GM21360 (cell line): ENCODE data around the gene KCND3.
A peak's percentile ranks its signal among the peaks of the same experiment; 100 is the strongest.

ENCODE experiments used
- ATAC-seq: cut with Tn5 transposase; IDR thresholded peaks from one replicate; pipeline ENCODE4 v1.9.1; 2021; ENCODE audit warnings: mild to moderate bottlenecking, moderate library complexity; ENCODE audit not compliant: unreplicated experiment

KCND3 gene

DNA sequence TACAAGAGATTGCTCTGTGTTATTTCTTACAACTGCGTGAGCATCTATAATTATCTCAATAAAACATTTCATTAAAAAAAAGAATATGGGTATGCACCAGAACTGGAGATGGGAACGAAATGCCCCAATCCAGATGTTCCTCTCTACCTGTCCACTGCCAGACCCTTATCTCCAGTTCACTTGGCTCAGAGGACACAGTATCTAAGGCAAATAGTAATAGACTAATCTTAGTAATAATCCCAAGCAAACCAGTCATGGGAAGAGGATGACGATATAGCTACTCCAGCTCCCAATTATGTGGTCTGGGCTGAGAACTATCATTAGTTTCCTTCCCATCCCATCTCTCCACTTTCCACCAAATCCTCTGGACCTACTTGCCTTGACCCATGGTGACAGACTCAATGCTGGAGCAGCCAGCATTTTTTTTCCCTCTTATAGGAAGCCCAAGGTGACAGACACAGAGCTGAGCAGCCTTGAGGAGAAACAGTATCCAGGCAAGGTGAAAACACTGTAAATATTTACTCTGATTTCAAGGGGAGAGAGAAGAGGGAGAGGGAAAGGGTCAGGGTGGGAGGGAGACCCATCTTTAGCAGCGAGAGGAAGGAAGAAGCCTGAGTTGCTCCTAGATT is 205.1 kb downstream of the KCND3 start:
- ATAC-seq, result no peak

DNA sequence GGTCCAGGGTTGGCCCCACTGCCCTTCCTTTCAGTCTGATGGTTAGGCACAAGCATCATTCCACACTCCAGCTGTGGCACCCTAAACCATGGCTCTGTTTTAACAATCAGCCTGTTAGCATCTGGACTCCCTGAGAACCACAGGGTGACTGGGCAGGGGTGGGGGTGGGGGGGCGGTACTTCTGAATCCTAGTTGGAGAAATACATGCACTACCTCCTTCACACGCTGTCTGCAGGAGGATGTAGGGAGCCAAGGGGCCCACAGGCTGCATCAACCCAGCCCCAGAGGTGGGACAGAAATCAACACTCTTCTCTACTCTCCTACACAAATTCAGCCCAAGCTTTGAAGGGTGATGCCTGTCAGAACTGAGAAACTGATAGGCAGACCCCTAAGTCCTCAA is 209.9 kb downstream of the KCND3 start:
- no peak for ATAC-seq

DNA sequence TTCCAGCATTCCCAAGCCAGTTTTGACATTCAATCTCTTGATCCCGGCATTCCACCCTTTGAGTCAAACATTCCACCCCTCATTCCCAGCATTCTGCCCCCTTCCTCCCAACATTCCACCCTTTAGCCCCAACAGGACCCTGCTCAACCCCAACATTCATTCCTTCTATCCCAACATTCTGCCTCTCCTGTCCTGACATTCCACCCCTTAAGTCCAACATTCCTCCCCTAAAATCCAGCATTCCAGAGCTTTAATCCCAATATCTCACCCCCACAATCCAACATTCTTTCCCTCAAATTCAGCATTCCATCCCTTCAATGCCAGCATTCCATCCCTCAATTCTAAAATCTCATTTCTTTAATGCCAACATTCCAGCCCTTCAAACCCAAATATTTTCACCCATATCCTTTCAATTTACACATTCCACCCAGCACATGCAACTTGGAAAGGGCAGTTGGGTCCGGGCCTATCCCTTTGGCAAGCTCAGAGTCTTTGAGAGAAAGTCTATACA is 210.9 kb downstream of the KCND3 start:
- no peak for ATAC-seq

DNA sequence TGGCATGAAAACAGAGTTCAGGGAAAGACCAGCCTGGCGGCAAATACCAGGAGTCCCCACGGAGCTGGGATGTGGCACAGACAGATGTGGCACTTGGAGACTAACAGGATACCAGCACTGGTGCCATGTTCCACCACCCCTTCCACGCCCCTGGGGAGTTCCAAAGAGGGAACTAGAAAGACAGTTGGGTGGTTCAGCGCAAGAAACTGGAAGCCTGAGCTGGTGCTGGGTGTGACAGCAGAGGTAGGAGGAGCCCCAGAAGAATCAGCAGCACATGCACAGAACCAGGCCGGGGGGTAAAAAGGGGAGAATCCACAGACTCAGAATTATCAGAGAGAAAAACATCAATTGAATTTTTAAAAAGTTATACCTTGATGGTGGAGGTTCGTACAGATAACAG is 211.4 kb downstream of the KCND3 start:
- no peak for ATAC-seq

DNA sequence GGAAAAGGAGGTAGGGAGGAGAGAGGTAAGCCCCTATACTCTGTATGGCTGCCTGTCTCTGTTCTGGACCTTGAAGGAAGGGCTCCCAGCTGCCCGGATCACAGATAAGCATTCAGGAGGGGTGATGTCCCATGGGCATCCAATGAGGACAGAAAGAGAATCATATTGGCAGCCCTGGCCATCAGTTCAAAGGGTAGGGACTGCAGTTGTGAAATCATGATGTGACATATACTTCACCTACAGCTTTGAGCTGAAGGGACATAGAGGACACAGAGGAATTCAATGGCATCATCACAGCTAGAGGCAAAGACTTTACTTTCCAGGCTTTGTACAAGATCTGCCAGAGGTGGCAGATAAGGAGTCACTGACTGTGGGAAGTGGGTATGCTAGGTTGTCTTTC is 212.2 kb downstream of the KCND3 start:
- no peak for ATAC-seq

DNA sequence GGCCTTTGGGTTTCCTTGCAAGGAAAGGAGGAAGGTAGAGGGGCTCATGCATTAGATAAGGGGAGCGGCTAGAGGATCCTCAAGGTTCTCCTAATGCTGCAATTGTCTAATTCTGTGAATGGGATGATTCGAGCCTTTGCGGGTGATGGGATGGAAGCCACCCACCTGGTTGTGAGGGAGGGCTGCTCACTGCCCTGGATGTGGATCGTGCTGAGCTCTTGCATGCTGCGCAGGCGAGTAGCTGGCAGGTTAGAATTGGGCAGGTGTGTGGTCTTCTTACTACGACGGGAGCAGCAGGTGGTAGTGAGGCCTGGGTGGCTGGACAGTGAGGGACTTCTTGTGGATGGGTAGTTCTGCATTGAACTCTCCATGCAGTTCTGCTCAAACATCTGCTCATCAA is 212.6 kb downstream of the KCND3 start:
- ATAC-seq, result no peak

DNA sequence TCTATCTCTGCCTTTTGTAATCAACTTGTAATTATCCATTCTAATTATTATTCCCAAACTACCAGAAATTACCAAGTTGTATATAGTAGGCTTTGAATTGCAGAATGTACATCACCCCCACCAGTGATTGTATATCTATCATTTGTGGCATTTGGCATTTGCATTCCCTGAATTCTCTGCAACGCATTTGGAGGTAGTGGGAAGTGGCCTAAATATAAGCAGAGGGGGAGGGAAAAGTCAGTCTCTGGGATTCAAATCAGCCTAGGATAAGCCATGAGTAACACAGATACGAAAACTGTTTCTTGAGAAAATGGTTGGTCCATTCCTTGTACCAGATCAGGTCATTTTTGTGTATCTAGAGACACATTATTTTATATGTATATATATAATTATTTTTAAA is 213.1 kb downstream of the KCND3 start:
- no peak for ATAC-seq

DNA sequence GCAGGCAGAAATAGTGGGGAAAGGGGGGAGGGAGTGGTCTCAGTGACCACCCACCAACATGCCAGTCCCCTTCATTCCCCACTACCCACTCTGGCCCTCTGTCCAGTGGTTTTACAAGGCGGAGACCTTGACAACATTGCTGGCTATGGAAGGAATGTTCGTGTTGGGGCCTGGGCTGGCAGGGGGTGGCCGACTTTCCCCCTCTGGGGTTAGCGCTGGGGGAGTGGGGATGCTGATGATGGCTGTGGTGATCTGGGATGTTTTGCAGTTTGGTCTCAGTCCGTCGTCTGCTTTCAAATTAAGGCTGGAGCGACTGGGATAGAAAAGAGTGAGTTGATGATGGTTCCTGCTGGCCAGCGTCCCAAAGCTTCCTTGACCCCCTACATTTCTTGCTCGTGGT is 213.5 kb downstream of the KCND3 start:
- ATAC-seq, result no peak

DNA sequence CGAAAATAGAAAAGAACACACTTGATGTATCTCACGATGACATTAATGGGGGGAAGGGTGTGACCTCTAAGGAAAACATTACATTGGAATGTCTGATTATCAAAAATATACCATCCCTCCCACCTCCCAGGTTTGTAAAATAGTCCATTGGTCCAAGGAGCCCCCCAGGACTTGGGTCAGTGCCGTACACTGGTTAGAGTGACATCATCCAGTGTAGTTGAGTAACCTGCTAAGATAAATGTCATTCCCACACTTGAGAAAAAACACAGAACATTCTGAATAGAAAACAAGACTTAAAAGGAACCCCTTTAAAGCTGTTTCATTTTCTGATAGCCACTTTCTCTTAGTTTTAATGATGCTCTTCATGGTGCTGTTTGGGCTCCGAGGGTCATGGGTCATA is 218.6 kb downstream of the KCND3 start:
- ATAC-seq, result no peak

DNA sequence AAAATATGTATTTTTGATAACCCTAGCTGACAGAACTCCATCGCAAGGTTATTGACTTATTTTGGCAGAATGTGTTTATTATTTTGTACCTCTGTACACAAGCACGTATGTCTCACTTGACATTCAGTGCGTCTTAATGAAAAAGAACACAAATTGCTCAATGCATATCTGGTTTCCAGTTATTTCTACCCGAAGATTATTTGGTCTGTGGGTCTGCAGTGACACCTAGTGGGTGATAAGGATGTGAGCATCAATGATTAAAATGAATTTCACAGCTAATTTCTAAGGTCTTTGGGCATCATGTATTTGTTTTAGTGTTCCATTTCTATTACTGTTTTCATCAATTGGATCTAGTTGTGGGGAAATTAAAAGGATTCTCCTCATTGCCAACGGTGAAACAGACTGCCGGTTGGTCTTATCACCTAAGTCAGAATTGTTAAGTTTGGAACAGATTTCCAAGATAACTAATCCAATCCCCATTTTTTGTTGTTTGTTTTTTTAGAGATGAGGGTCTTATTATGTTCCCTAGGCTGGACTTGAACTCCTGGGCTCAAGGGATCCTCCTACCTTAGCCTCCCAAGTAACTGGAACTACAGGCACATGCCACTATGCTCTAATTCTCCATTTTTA is 219.8 kb downstream of the KCND3 start:
- ATAC-seq, result no peak

DNA sequence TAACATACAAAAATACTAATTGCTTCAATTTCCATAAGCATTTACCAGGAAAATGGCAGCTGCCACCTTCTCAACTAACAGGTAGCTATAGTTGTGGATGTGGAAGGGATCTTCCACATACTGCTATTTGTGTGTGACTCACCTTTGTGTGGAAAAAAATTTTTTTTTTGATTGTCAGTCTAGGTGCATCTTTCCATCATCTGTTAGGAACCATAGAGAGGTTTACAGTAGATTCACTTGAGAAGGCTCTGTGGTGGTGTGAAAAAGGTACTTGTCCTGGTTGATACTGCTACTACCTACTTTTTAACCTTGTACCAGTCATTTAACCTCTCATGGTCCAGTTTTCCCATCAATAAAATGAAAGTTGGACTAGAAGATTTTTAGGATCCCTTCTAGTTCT is 220.8 kb downstream of the KCND3 start:
- no peak for ATAC-seq

DNA sequence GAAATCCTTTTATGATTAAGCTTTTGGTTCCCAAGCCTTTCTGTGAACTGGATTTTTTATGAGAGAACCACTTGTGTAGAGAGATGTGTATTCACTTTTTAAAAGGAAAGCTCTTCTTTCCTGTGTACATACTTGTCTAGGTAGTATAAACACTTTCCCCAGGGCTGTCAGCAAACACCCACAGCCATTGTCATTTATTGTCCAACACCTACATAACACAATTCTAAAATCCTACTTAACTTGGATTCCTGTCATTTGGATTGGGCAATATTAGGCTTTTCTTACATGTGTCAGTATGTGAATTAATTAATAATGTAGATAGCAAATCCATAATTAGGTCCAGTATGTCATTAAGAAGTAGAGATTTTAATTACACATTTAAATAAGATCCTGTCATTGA is 221.4 kb downstream of the KCND3 start:
- no peak for ATAC-seq

DNA sequence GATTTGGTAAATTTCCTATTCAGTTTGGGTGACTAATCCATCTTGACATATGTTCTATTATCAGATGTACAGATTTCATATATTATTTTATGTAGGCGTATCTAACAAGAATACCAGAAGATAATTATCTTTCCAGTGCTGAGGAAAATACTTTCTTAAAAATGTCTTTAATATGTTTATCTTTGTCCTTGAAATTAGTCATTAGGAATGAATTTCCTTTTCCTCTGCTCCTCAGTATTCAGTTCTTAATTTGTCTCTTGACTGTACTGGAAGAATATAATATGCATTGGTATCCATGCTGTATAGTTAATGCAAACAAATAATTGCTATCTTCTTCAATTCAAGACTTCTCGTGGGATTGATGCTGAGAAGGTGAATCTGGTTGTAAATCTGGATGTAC is 227.1 kb downstream of the KCND3 start:
- no peak for ATAC-seq

DNA sequence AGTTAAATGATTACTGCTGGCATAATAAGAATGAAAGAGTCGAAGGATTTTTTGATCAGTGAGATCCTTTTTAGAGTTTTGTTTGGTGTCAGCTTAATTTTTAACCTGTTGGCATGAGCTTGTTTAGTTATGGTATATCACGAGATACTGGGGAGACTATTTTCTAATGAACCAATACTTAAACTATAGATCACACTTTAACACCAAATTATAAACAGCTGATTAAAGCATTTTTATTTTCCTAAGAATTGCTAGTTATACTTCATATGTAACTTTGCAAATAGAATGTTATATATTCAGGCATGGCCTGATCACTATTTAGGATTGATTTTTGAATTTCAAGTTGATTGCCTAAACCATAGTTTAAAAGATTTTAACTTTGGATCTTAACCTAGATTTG is 227.8 kb downstream of the KCND3 start:
- no peak for ATAC-seq

DNA sequence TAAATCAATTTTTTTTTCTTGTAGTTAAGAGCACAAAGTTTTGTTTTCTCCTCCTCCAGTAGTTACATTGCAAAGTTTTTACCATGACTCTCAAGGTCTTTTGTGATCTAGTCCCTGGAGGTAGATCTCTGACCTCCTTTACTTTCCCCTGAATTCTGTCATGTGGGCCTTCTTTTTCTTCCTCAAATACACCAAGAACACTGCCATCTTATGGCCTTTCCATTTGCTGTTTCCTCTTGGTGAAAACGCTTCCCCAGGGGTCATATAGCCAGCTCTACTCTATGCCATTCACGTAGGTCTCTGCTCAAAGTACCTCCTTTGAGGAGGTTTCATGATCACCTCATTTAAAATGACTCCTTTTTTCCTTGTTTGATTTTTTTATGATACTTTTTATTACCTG is 231.1 kb downstream of the KCND3 start:
- no peak for ATAC-seq

DNA sequence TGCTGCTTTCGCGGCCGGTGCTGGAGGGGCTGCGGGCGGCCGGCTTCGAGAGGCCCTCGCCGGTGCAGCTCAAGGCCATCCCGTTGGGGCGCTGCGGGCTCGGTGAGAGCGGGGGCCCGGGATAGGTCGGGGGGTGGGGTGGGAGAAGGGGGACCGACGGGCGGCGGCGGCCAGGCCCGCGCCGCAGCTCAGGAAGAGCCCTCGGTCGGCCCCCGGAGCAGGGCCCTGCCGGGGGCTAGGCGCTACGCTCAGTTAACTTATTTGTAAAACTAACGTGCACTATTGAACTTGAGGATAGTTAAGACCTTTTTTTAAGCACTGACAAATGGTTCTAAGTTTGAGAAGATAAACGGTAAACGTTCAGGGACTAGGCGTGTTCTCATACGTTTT is 233.3 kb downstream of the KCND3 start:
- no peak for ATAC-seq

DNA sequence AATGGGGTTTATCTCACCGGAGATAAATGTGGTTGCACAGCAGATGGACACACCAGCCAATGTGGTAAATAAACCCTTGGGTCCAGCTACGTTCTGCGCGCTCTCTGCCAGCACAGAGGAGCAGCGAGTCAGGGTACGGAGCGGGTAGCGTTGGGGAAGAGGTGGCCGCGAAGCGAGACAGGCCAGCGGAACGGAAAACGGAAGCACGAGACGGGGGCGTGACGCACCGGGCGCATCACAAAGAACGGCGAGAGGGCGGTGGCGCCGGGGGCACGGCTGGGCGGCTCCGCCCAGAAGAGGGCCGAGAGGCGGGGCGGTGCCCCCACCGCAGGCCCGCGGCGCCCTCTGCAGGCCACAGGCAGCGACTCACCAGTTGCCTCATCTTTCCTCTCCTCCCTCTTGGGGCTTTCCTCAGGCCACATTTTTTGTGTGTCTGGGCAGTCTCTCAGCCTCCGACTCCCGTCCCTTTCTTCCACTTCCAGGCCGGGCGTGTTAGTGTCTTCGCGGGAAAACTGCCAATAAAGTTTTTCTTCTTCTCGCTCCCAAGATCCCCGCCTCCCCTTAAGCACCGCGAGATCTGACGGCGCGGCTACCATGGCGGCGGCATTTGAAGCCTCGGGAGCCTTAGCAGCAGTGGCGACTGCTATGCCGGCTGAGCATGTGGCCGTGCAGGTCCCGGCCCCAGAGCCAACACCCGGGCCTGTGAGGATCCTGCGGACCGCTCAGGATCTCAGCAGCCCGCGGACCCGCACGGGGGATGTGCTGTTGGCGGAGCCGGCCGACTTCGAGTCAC is 233.9 kb downstream of the KCND3 start, which contains the start of gene DDX20:
DDX20 (plus strand) TSS at position 571 of the 793 bp plus-strand sequence; CDS start at position 595, 24 bp downstream.
- ATAC-seq, result peak; percentile 91

DNA sequence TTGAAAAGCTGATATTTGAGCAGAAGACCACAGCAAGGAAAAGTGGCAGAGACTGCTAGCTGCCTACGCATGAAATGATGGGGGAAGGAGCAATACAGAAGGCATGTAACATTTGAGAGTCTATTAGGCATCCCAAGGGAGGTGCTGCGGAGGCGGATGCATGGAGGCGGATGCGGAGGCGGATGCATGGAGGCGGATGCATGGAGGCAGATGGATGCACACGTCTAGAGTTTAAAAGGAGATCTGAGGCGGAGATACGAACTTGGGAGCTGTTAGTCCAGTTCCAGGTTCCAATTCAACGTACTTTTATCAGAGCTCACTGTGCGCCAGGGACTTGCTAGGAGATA is 234.5 kb downstream of the KCND3 start:
- ATAC-seq, result no peak

DNA sequence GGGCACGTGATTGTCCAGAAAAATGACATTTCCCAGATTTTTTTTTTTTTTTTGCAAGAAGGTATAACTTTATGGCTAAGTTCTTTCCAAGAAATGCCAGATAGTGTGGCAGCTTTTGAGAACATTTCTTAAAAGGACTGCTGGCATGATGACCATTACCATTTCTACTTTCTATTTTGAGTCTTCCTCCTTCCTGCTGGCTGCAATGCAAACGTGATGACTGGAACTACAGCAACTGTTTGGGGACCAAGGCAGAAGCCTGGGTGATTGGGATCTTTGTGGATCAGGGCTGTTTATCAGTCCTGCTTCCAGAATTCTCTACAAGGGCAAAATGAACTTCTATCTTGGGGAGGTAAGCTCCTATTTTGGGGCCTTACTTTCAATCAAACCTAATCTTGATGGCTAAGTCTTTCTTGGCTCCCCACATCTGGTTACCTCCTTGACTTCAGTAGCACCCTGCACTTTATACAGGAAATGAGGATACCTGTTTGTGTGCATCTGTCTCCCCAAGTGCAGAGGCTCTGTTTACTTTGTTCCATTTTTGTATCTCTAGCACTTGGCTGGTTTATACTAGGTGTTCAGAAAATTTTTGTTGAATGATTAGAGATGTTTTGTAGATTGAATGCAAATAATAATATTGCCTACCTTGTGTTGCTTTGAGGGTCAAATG is 237.4 kb downstream of the KCND3 start:
- ATAC-seq, result no peak

DNA sequence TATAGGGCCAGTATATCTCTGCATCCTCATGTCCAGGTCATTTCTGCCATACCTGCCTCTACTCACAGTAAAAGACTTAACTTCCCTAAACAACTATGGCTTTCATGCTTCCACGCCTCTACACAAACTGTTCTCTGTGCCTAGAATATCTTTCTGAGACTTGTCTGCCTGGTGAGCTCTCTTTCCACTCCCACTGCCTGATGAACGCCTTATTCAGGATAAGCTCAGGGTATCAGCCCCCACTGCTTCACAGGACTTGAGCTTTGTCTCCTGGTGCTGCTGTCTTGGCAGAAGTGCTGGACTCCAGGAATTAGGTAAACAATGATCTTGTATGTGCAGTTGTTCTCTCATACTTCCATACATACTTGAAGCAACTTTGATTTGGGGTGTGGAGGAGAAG is 238.6 kb downstream of the KCND3 start:
- no peak for ATAC-seq

DNA sequence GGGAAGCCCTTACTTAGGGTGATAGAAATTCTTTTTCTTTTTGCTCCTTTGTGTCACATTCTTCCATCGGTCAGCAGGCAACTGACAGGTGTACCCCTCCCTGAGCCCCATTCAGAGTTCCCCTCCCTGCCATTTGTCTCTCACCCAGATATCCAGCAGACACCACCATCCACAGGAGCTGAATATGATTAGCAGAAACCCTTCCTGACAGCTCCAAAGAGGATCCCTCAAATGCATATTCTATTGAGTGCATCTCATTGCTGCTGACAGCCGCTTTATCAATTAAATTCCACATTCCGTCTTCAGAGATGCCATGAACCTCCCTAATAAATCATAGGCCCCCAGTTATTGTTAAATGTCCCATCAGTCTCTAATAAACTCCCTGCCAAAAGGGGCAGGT is 239.8 kb downstream of the KCND3 start:
- ATAC-seq, result no peak

DNA sequence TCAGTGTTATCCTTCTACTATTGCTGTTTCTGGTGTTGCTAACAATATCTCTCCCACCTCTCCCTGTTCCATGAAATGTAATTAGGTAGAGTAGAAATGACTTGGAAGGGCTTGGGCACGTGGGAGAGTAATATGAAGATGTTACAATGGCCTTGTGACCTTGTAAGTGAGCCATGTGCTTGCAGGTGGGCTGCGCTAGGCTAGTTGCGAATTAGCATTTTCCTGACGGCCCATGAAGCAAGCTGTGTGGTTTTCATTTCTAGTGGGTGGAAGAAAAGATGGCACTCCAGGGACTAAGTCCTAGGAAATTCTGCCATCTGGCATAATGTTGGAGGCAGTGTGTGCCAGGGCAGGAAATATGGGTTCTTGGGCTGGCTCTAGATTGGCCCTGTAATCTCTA is 241.5 kb downstream of the KCND3 start:
- ATAC-seq, result no peak
